HEK293 (cell line): ENCODE measurements around the gene PSMG1.

ENCODE experiments used
- CTCF ChIA-PET: fragments of 350-600 bp; formaldehyde crosslinking; extraction: SDS; loops from one replicate; lab custom pipeline; 2021; ENCODE audit warnings: antibody characterized with exemption; lab: Yijun Ruan, JAX
- POLR2A ChIA-PET: fragments of 300-600 bp; formaldehyde crosslinking; extraction: SDS; loops from one replicate; lab custom pipeline; 2020; ENCODE audit warnings: antibody characterized with exemption, inconsistent platforms; lab: Yijun Ruan, JAX
- H3K27ac ChIP-seq: fragments of 200-500 bp; sonication (Bioruptor generic); 2 replicates; pipeline ENCODE4 v1.5.1; 2014; ENCODE audit warnings: low read depth, low read length, control low read depth, inconsistent platforms; ENCODE audit errors: extremely low read depth
- H3K36me3 ChIP-seq, 2 experiments: fragments of 200-500 bp in 1 of 2; sonication (Bioruptor generic) in 1 of 2; 1 replicate in 1 of 2; 2 replicates in 1 of 2; pipeline ENCODE4 v1.5.1; 2014 to 2017; ENCODE audit warnings: inconsistent platforms in 2 of 2, low read length in 2 of 2; ENCODE audit not compliant: control insufficient read depth in 2 of 2, insufficient read depth in 1 of 2
- H3K4me1 ChIP-seq: fragments of 200-500 bp; sonication (Bioruptor generic); 2 replicates; pipeline ENCODE4 v1.5.1; 2014; ENCODE audit warnings: mild to moderate bottlenecking, low read length, inconsistent platforms; ENCODE audit not compliant: control insufficient read depth, insufficient read depth
- H3K4me3 ChIP-seq: 2 replicates; pipeline ENCODE4 v1.5.1; 2011; ENCODE audit warnings: low read depth, mild to moderate bottlenecking, control low read depth, low read length, moderate library complexity
- H3K9me3 ChIP-seq: fragments of 200-500 bp; sonication (Bioruptor generic); 2 replicates; pipeline ENCODE4 v1.5.1; 2014; ENCODE audit warnings: low read depth, low read length, inconsistent platforms; ENCODE audit not compliant: control insufficient read depth, insufficient read depth
- AEBP2 ChIP-seq: fragments of 450-650 bp; formaldehyde crosslinking; IDR thresholded peaks from 2 replicates; pipeline ENCODE4 v1.5.1; 2016; ENCODE audit warnings: missing biosample characterization, missing genetic modification characterization, borderline replicate concordance
- INSM2 ChIP-seq: fragments of 450-650 bp; formaldehyde crosslinking; IDR thresholded peaks from 2 replicates; pipeline ENCODE4 v1.5.1; 2016; ENCODE audit warnings: missing biosample characterization, missing genetic modification characterization
- PRDM1 ChIP-seq: fragments of 450-650 bp; formaldehyde crosslinking; IDR thresholded peaks from 2 replicates; pipeline ENCODE4; 2016; ENCODE audit warnings: missing biosample characterization, missing genetic modification characterization
- ZBTB20 ChIP-seq: fragments of 450-650 bp; formaldehyde crosslinking; IDR thresholded peaks from 2 replicates; pipeline ENCODE4 v1.5.1; 2016; ENCODE audit warnings: missing biosample characterization, missing genetic modification characterization
- ZNF121 ChIP-seq: fragments of 450-650 bp; formaldehyde crosslinking; IDR thresholded peaks from 2 replicates; pipeline ENCODE4 v1.5.1; 2016; ENCODE audit warnings: missing biosample characterization, missing genetic modification characterization
- ZNF132 ChIP-seq: fragments of 450-650 bp; formaldehyde crosslinking; IDR thresholded peaks from 2 replicates; pipeline ENCODE4 v1.5.1; 2017; ENCODE audit warnings: missing biosample characterization, missing genetic modification characterization, borderline replicate concordance
- ZNF202 ChIP-seq: fragments of 450-650 bp; formaldehyde crosslinking; IDR thresholded peaks from 2 replicates; pipeline ENCODE4 v1.5.1; 2016; ENCODE audit warnings: missing biosample characterization, missing genetic modification characterization, borderline replicate concordance
- ZNF37A ChIP-seq: fragments of 450-650 bp; IDR thresholded peaks from 2 replicates; pipeline ENCODE4 v1.5.1; 2018; ENCODE audit warnings: missing biosample characterization, missing genetic modification characterization
- ZNF423 ChIP-seq: fragments of 450-650 bp; formaldehyde crosslinking; IDR thresholded peaks from 2 replicates; pipeline ENCODE4 v1.5.1; 2016; ENCODE audit warnings: missing biosample characterization, missing genetic modification characterization
- ZNF426 ChIP-seq: fragments of 450-650 bp; formaldehyde crosslinking; IDR thresholded peaks from 2 replicates; pipeline ENCODE4 v1.5.1; 2017; ENCODE audit warnings: missing biosample characterization, missing genetic modification characterization, mild to moderate bottlenecking, inconsistent platforms, moderate library complexity
- ZNF621 ChIP-seq: fragments of 450-650 bp; formaldehyde crosslinking; IDR thresholded peaks from 2 replicates; pipeline ENCODE4 v1.5.1; 2017; ENCODE audit warnings: missing biosample characterization, missing genetic modification characterization
- ZNF639 ChIP-seq: fragments of 450-650 bp; formaldehyde crosslinking; IDR thresholded peaks from 2 replicates; pipeline ENCODE4 v1.5.1; 2016; ENCODE audit warnings: missing biosample characterization, missing genetic modification characterization
- ZNF654 ChIP-seq: fragments of 450-650 bp; formaldehyde crosslinking; IDR thresholded peaks from 2 replicates; pipeline ENCODE4 v1.5.1; 2016; ENCODE audit warnings: low read depth, missing biosample characterization, missing genetic modification characterization
- TF ChIP-seq, protein P1 (sequence below): fragments of 450-650 bp; formaldehyde crosslinking; IDR thresholded peaks from 2 replicates; pipeline ENCODE4 v1.5.1; 2016; ENCODE audit warnings: missing biosample characterization, missing genetic modification characterization

The PSMG1 gene

GRCh38 chr21:39176271-39176709 is 7.0 kb downstream of the PSMG1 start (continued):
- TF ChIP-seq ZNF639 (tag by site-specific recombination) (peak; percentile 87), ZNF621 (tag by site-specific recombination) (no peak), ZNF202 (tag by site-specific recombination) (no peak), ZNF132 (tag by site-specific recombination) (no peak)
- TF ChIP-seq, protein P1, sequence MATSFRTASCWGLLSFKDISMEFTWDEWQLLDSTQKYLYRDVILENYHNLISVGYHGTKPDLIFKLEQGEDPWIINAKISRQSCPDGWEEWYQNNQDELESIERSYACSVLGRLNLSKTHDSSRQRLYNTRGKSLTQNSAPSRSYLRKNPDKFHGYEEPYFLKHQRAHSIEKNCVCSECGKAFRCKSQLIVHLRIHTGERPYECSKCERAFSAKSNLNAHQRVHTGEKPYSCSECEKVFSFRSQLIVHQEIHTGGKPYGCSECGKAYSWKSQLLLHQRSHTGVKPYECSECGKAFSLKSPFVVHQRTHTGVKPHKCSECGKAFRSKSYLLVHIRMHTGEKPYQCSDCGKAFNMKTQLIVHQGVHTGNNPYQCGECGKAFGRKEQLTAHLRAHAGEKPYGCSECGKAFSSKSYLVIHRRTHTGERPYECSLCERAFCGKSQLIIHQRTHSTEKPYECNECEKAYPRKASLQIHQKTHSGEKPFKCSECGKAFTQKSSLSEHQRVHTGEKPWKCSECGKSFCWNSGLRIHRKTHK (tag by site-specific recombination), result no peak
- TF ChIP-seq, all 188 proteins: peak for 36

- Histone ChIP-seq H3K27ac (no peak overlapping the region), H3K4me1 (no peaks in the 10 kb centered on the region)
- TF ChIP-seq PRDM1 (tag by site-specific recombination), result peak; percentile 98
- TF ChIP-seq ZNF37A (tag by site-specific recombination), result no peak
- TF ChIP-seq, all 188 proteins: peak for 1
- POLR2A ChIA-PET, result no interaction called here
- Histone ChIP-seq H3K9me3 (no peaks in the 10 kb centered on the region), H3K4me3 (no peak overlapping the region), H3K36me3 (peaks cover 44 to 81% of the 10 kb centered on the region in 2 experiments)
- CTCF ChIA-PET, result no interaction called here
Measured at GRCh38 chr21:39175665-39176064, 7.6 kb downstream of the PSMG1 start.

- no peak for TF ChIP-seq ZNF423 (tag by site-specific recombination)
- TF ChIP-seq ZBTB20 (tag by site-specific recombination), result no peak
- peak; percentile 92 for TF ChIP-seq ZNF121 (tag by site-specific recombination)
- no peak for TF ChIP-seq INSM2 (tag by site-specific recombination)
- no peak for TF ChIP-seq ZNF426 (tag by site-specific recombination)
- peak; percentile 61 for TF ChIP-seq ZNF654 (tag by site-specific recombination)
- no peak for TF ChIP-seq AEBP2 (tag by site-specific recombination)
- TF ChIP-seq, all 188 proteins: peak for 2
- H3K27ac ChIP-seq, result no peak overlapping the region
- ChIA-PET POLR2A (no interaction called here), CTCF (interaction anchor here (0.5 to 1.1 kb wide), 6 partner anchors 22 to 715 kb away, joined by 3 to 5 read pairs (median 4); no protein-coding TSS in a partner anchor)
- H3K9me3 ChIP-seq, result no peaks in the 10 kb centered on the region
- no peaks in the 10 kb centered on the region for H3K4me1 ChIP-seq
- H3K4me3 ChIP-seq, result no peak overlapping the region
- peaks cover 42 to 76% of the 10 kb centered on the region in 2 experiments for H3K36me3 ChIP-seq
Measured at GRCh38 chr21:39175154-39175553, 8.1 kb downstream of the PSMG1 start.
